ENCODE measurements around the gene SYT14. TPM values are rescaled to one million over a fixed set of nuclear protein-coding genes. Genes with fewer than 3 reads are reported as not detected.
"Not testable (repeated sequence)": the region's sequence is repeated elsewhere in the genome, so short reads cannot be mapped to it uniquely, and the experiment has no call there.

SYT14 gene
- polyA plus RNA-seq, 4 donors = 0.13 TPM; not detected in 2

- DNase-seq; H3K27ac ChIP-seq (ENCODE audit: low read depth in 1 of 3, low read length in 2 of 3); H3K27me3 ChIP-seq (ENCODE audit: control insufficient read depth in 3 of 3, insufficient read depth in 3 of 3, low read length in 3 of 3); H3K4me3 ChIP-seq (ENCODE audit: low read depth in 1 of 3, low read length in 3 of 3); H3K9me3 ChIP-seq (ENCODE audit: control insufficient read depth in 2 of 2, insufficient read depth in 1 of 2, low read depth in 1 of 2, low read length in 1 of 2); H3K36me3 ChIP-seq (ENCODE audit: control insufficient read depth in 3 of 3, insufficient read depth in 2 of 3, low read depth in 1 of 3, low read length in 3 of 3); H3K4me1 ChIP-seq (ENCODE audit: control insufficient read depth in 3 of 3, insufficient read depth in 2 of 3, low read depth in 1 of 3, low read length in 2 of 3); FAIRE-seq: not testable (repeated sequence)
- WGBS, 3 donors = 43 to 68% (median 56%) methylated on average over 4 of the region's 4 CpGs
Measured at GRCh38 chr1:210050491-210050890, 112.5 kb downstream of the SYT14 start.

DNA sequence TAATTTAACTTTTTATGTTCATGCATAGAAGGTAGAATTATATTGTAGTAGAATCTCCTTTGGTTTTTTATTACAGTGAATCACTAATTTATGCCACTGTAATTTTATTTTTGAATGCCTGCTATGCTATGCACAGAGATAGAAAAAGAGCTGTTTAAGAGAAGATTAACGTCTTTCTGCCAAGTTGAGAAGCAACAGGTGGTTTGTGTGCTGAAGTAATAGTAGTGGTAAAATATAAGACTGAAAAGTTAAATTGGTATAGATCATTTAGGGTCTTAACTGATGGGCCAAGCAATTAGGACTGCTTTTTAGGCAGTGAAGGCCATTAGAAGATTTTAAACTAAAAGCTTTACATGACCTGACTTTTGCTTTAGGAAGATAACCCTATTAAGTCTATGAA lies 115.1 kb downstream of the SYT14 start:
- H3K27me3 ChIP-seq (ENCODE audit: control insufficient read depth in 3 of 3, insufficient read depth in 3 of 3, low read length in 3 of 3) = no peaks in the 10 kb centered on the region
- no peaks in the 10 kb centered on the region for H3K36me3 ChIP-seq (ENCODE audit: control insufficient read depth in 3 of 3, insufficient read depth in 2 of 3, low read depth in 1 of 3, low read length in 3 of 3)
- H3K4me3 ChIP-seq (ENCODE audit: low read depth in 1 of 3, low read length in 3 of 3) = no peak overlapping the region
- H3K9me3 ChIP-seq (ENCODE audit: control insufficient read depth in 2 of 2, insufficient read depth in 1 of 2, low read depth in 1 of 2, low read length in 1 of 2) = no peaks in the 10 kb centered on the region
- H3K4me1 ChIP-seq (ENCODE audit: control insufficient read depth in 3 of 3, insufficient read depth in 2 of 3, low read depth in 1 of 3, low read length in 2 of 3) = no peaks in the 10 kb centered on the region
- H3K27ac ChIP-seq (ENCODE audit: low read depth in 1 of 3, low read length in 2 of 3) = no peak overlapping the region
- DNase-seq = no peak
- FAIRE-seq = no peak
- WGBS, 3 donors = 49 to 71% (median 57%) methylated on average over 1 of the region's 1 CpG

DNA sequence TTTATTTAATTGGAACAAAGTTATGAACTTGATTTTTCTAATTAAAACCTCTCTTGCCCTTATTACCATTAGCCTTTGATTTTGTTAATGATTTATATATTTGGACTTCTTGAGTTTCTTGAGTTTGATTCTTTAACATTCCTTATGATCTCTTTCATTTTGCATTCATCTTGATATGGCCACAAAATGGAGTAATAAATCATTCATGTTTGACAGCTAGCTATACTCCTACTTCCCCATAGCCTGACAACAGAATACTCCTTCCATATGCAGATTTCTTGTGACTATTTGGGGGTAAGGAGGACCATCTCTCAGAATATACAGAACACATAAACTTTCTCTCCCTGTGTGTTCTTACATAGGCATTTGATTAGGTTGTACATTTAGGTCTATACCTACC lies 119.6 kb downstream of the SYT14 start:
- Histone ChIP-seq H3K4me1 (ENCODE audit: control insufficient read depth in 3 of 3, insufficient read depth in 2 of 3, low read depth in 1 of 3, low read length in 2 of 3) (no peaks in the 10 kb centered on the region), H3K27ac (ENCODE audit: low read depth in 1 of 3, low read length in 2 of 3) (no peak overlapping the region), H3K4me3 (ENCODE audit: low read depth in 1 of 3, low read length in 3 of 3) (no peak overlapping the region), H3K9me3 (ENCODE audit: control insufficient read depth in 2 of 2, insufficient read depth in 1 of 2, low read depth in 1 of 2, low read length in 1 of 2) (no peaks in the 10 kb centered on the region), H3K36me3 (ENCODE audit: control insufficient read depth in 3 of 3, insufficient read depth in 2 of 3, low read depth in 1 of 3, low read length in 3 of 3) (no peaks in the 10 kb centered on the region), H3K27me3 (ENCODE audit: control insufficient read depth in 3 of 3, insufficient read depth in 3 of 3, low read length in 3 of 3) (no peaks in the 10 kb centered on the region)
- FAIRE-seq (no peak), DNase-seq (no peak)

- no peak for FAIRE-seq
- no peaks in the 10 kb centered on the region for H3K36me3 ChIP-seq (ENCODE audit: control insufficient read depth in 3 of 3, insufficient read depth in 2 of 3, low read depth in 1 of 3, low read length in 3 of 3)
- no peak overlapping the region for H3K4me3 ChIP-seq (ENCODE audit: low read depth in 1 of 3, low read length in 3 of 3)
- H3K27me3 ChIP-seq (ENCODE audit: control insufficient read depth in 3 of 3, insufficient read depth in 3 of 3, low read length in 3 of 3) = no peaks in the 10 kb centered on the region
- H3K9me3 ChIP-seq (ENCODE audit: control insufficient read depth in 2 of 2, insufficient read depth in 1 of 2, low read depth in 1 of 2, low read length in 1 of 2) = no peaks in the 10 kb centered on the region
- no peak for DNase-seq
- H3K4me1 ChIP-seq (ENCODE audit: control insufficient read depth in 3 of 3, insufficient read depth in 2 of 3, low read depth in 1 of 3, low read length in 2 of 3) = no peaks in the 10 kb centered on the region
- no peak overlapping the region for H3K27ac ChIP-seq (ENCODE audit: low read depth in 1 of 3, low read length in 2 of 3)
- 56 to 63% (median 60%) methylated on average over 1 of the region's 1 CpG for WGBS, 3 donors
Measured at GRCh38 chr1:210061992-210062391, 124.0 kb downstream of the SYT14 start.

GRCh38 chr1:210070531-210070930 lies 132.5 kb downstream of the SYT14 start:
- Histone ChIP-seq H3K9me3 (ENCODE audit: control insufficient read depth in 2 of 2, insufficient read depth in 1 of 2, low read depth in 1 of 2, low read length in 1 of 2) (no peaks in the 10 kb centered on the region), H3K4me1 (ENCODE audit: control insufficient read depth in 3 of 3, insufficient read depth in 2 of 3, low read depth in 1 of 3, low read length in 2 of 3) (no peaks in the 10 kb centered on the region), H3K27me3 (ENCODE audit: control insufficient read depth in 3 of 3, insufficient read depth in 3 of 3, low read length in 3 of 3) (no peaks in the 10 kb centered on the region), H3K36me3 (ENCODE audit: control insufficient read depth in 3 of 3, insufficient read depth in 2 of 3, low read depth in 1 of 3, low read length in 3 of 3) (no peaks in the 10 kb centered on the region), H3K27ac (ENCODE audit: low read depth in 1 of 3, low read length in 2 of 3) (no peak overlapping the region), H3K4me3 (ENCODE audit: low read depth in 1 of 3, low read length in 3 of 3) (no peak overlapping the region)
- FAIRE-seq (no peak), DNase-seq (no peak)
- 62 to 73% (median 65%) methylated on average over 3 of the region's 3 CpGs for WGBS, 3 donors

GRCh38 chr1:210072129-210072528 lies 134.1 kb downstream of the SYT14 start:
- Histone ChIP-seq H3K27me3 (ENCODE audit: control insufficient read depth in 3 of 3, insufficient read depth in 3 of 3, low read length in 3 of 3) (no peaks in the 10 kb centered on the region), H3K4me3 (ENCODE audit: low read depth in 1 of 3, low read length in 3 of 3) (no peak overlapping the region), H3K4me1 (ENCODE audit: control insufficient read depth in 3 of 3, insufficient read depth in 2 of 3, low read depth in 1 of 3, low read length in 2 of 3) (no peaks in the 10 kb centered on the region), H3K36me3 (ENCODE audit: control insufficient read depth in 3 of 3, insufficient read depth in 2 of 3, low read depth in 1 of 3, low read length in 3 of 3) (no peaks in the 10 kb centered on the region), H3K9me3 (ENCODE audit: control insufficient read depth in 2 of 2, insufficient read depth in 1 of 2, low read depth in 1 of 2, low read length in 1 of 2) (no peaks in the 10 kb centered on the region), H3K27ac (ENCODE audit: low read depth in 1 of 3, low read length in 2 of 3) (no peak overlapping the region)
- DNase-seq (no peak), FAIRE-seq (no peak)

GRCh38 chr1:210072896-210073504 lies 135.0 kb downstream of the SYT14 start:
- no peaks in the 10 kb centered on the region for H3K9me3 ChIP-seq (ENCODE audit: control insufficient read depth in 2 of 2, insufficient read depth in 1 of 2, low read depth in 1 of 2, low read length in 1 of 2)
- DNase-seq = no peak
- FAIRE-seq = no peak
- H3K4me3 ChIP-seq (ENCODE audit: low read depth in 1 of 3, low read length in 3 of 3) = no peak overlapping the region
- H3K27ac ChIP-seq (ENCODE audit: low read depth in 1 of 3, low read length in 2 of 3) = no peak overlapping the region
- no peaks in the 10 kb centered on the region for H3K36me3 ChIP-seq (ENCODE audit: control insufficient read depth in 3 of 3, insufficient read depth in 2 of 3, low read depth in 1 of 3, low read length in 3 of 3)
- no peaks in the 10 kb centered on the region for H3K27me3 ChIP-seq (ENCODE audit: control insufficient read depth in 3 of 3, insufficient read depth in 3 of 3, low read length in 3 of 3)
- H3K4me1 ChIP-seq (ENCODE audit: control insufficient read depth in 3 of 3, insufficient read depth in 2 of 3, low read depth in 1 of 3, low read length in 2 of 3) = no peaks in the 10 kb centered on the region

- no peak for DNase-seq
- 81 to 92% (median 84%) methylated on average over 16 of the region's 16 CpGs for WGBS, 3 donors
- H3K36me3 ChIP-seq (ENCODE audit: control insufficient read depth in 3 of 3, insufficient read depth in 2 of 3, low read depth in 1 of 3, low read length in 3 of 3) = no peaks in the 10 kb centered on the region
- no peaks in the 10 kb centered on the region for H3K27me3 ChIP-seq (ENCODE audit: control insufficient read depth in 3 of 3, insufficient read depth in 3 of 3, low read length in 3 of 3)
- no peaks in the 10 kb centered on the region for H3K4me1 ChIP-seq (ENCODE audit: control insufficient read depth in 3 of 3, insufficient read depth in 2 of 3, low read depth in 1 of 3, low read length in 2 of 3)
- H3K9me3 ChIP-seq (ENCODE audit: control insufficient read depth in 2 of 2, insufficient read depth in 1 of 2, low read depth in 1 of 2, low read length in 1 of 2) = no peaks in the 10 kb centered on the region
- no peak for FAIRE-seq
- no peak overlapping the region for H3K4me3 ChIP-seq (ENCODE audit: low read depth in 1 of 3, low read length in 3 of 3)
- H3K27ac ChIP-seq (ENCODE audit: low read depth in 1 of 3, low read length in 2 of 3) = no peak overlapping the region
Measured at GRCh38 chr1:210074904-210075303, 136.9 kb downstream of the SYT14 start.

GRCh38 chr1:210076620-210077019 lies 138.6 kb downstream of the SYT14 start:
- WGBS, 3 donors = 43 to 61% (median 48%) methylated on average over 3 of the region's 3 CpGs
- DNase-seq = no peak
- no peaks in the 10 kb centered on the region for H3K4me1 ChIP-seq (ENCODE audit: control insufficient read depth in 3 of 3, insufficient read depth in 2 of 3, low read depth in 1 of 3, low read length in 2 of 3)
- H3K27me3 ChIP-seq (ENCODE audit: control insufficient read depth in 3 of 3, insufficient read depth in 3 of 3, low read length in 3 of 3) = no peaks in the 10 kb centered on the region
- no peak overlapping the region for H3K4me3 ChIP-seq (ENCODE audit: low read depth in 1 of 3, low read length in 3 of 3)
- FAIRE-seq = no peak
- H3K9me3 ChIP-seq (ENCODE audit: control insufficient read depth in 2 of 2, insufficient read depth in 1 of 2, low read depth in 1 of 2, low read length in 1 of 2) = no peaks in the 10 kb centered on the region
- no peaks in the 10 kb centered on the region for H3K36me3 ChIP-seq (ENCODE audit: control insufficient read depth in 3 of 3, insufficient read depth in 2 of 3, low read depth in 1 of 3, low read length in 3 of 3)
- H3K27ac ChIP-seq (ENCODE audit: low read depth in 1 of 3, low read length in 2 of 3) = no peak overlapping the region

Data from small intestine (tissue), 7 donors.